Fibroblast of upper back skin (primary cell): ENCODE measurements around the gene ITPKB.
"Not testable (repeated sequence)": the region's sequence is repeated elsewhere in the genome, so short reads cannot be mapped to it uniquely, and the experiment has no call there.

Experiments
- DNase-seq: peaks from one replicate; pipeline ENCODE4 v3.0.0-alpha.2; 2013

Gene ITPKB

GRCh38 chr1:226730071-226730470 is 9.0 kb downstream of the ITPKB start:
- DNase-seq, result no peak

GRCh38 chr1:226728448-226728847 is 10.6 kb downstream of the ITPKB start:
- DNase-seq, result no peak

GRCh38 chr1:226725897-226726267 is 13.2 kb downstream of the ITPKB start:
- no peak for DNase-seq

GRCh38 chr1:226723657-226724532 is 15.2 kb downstream of the ITPKB start:
- peak; percentile 71 for DNase-seq

- DNase-seq, result no peak
Observed at GRCh38 chr1:226722901-226723656, 16.0 kb downstream of the ITPKB start.

- DNase-seq, result no peak
Observed at GRCh38 chr1:226722240-226722900, 16.7 kb downstream of the ITPKB start.

GRCh38 chr1:226720574-226720973 is 18.5 kb downstream of the ITPKB start:
- DNase-seq, result not testable (repeated sequence)

GRCh38 chr1:226719596-226720387 is 19.3 kb downstream of the ITPKB start:
- DNase-seq, result no peak

- no peak for DNase-seq
Observed at GRCh38 chr1:226717256-226717909, 21.7 kb downstream of the ITPKB start.

GRCh38 chr1:226716577-226716976 is 22.5 kb downstream of the ITPKB start:
- no peak for DNase-seq

- no peak for DNase-seq
Observed at GRCh38 chr1:226714148-226714547, 24.9 kb downstream of the ITPKB start.

- DNase-seq, result no peak
Observed at GRCh38 chr1:226712742-226713419, 26.2 kb downstream of the ITPKB start.

- no peak for DNase-seq
Observed at GRCh38 chr1:226711976-226712741, 26.9 kb downstream of the ITPKB start.

- no peak for DNase-seq
Observed at GRCh38 chr1:226710501-226710900, 28.6 kb downstream of the ITPKB start.

- no peak for DNase-seq
Observed at GRCh38 chr1:226709953-226710352, 29.1 kb downstream of the ITPKB start.

GRCh38 chr1:226708967-226709396 is 30.1 kb downstream of the ITPKB start:
- DNase-seq, result no peak

- DNase-seq, result peak; percentile 75
Observed at GRCh38 chr1:226708342-226708780, 30.7 kb downstream of the ITPKB start.

- DNase-seq, result no peak
Observed at GRCh38 chr1:226706684-226707083, 32.4 kb downstream of the ITPKB start.

GRCh38 chr1:226704169-226704937 is 34.7 kb downstream of the ITPKB start:
- DNase-seq, result no peak
